H1 (cell line): ENCODE data around the gene PTPN1. TPM values are rescaled to one million over a fixed set of nuclear protein-coding genes. Genes with fewer than 3 reads are reported as not detected.

Experiments
- CTCF ChIA-PET: fragments of 300-600 bp; sonication (Branson Sonifier 250); formaldehyde crosslinking; loops from one replicate; lab custom pipeline; 2021; ENCODE audit not compliant: partially characterized antibody; lab: Charles Lee
- POLR2A ChIA-PET: fragments of 300-600 bp; sonication (Branson Sonifier 250); formaldehyde crosslinking; loops from one replicate; lab custom pipeline; 2021; ENCODE audit warnings: inconsistent platforms; ENCODE audit not compliant: partially characterized antibody; lab: Charles Lee
- DNase-seq, 2 experiments: peaks; one replicate each; pipeline versions ENCODE4 v3.0.0 to v3.0.0-alpha.2; 2010 to 2022; ENCODE audit warnings: low spot score in 2 of 2, low read depth in 1 of 2, mixed read lengths in 1 of 2
- FAIRE-seq: peaks from 2 replicates; lab custom pipeline; 2011; peaks lifted over from hg19 to GRCh38; lab: Jason Lieb, UNC
- H2AFZ ChIP-seq: 2 replicates; pipeline ENCODE4 v1.8.1; 2012; ENCODE audit warnings: low read length, inconsistent platforms
- H2AK5ac ChIP-seq: 2 replicates; pipeline ENCODE4 v1.6.1; 2013; ENCODE audit warnings: low read depth, low read length
- H2BK120ac ChIP-seq: replicated peaks from 2 replicates; pipeline ENCODE3; 2013; ENCODE audit warnings: low read depth, low read length, inconsistent platforms
- H2BK12ac ChIP-seq: 2 replicates; pipeline ENCODE4 v1.6.1; 2013; ENCODE audit warnings: low read depth, low read length
- H2BK15ac ChIP-seq: 2 replicates; pipeline ENCODE4 v1.6.1; 2013; ENCODE audit warnings: low read length
- H2BK20ac ChIP-seq: 2 replicates; pipeline ENCODE4 v1.6.1; 2013; ENCODE audit warnings: low read length
- H2BK5ac ChIP-seq: 2 replicates; pipeline ENCODE4 v1.6.1; 2013; ENCODE audit warnings: low read depth, low read length
- H3K14ac ChIP-seq: 2 replicates; pipeline ENCODE4 v1.6.1; 2013; ENCODE audit warnings: inconsistent platforms; ENCODE audit not compliant: insufficient read length
- H3K18ac ChIP-seq: 2 replicates; pipeline ENCODE4 v1.6.1; 2013; ENCODE audit warnings: low read length; ENCODE audit errors: extremely low read depth
- H3K23ac ChIP-seq: 2 replicates; pipeline ENCODE4 v1.6.1; 2013; ENCODE audit warnings: inconsistent platforms; ENCODE audit not compliant: insufficient read length
- H3K23me2 ChIP-seq: 2 replicates; pipeline ENCODE4 v1.6.1; 2013; ENCODE audit warnings: low read depth, low read length
- H3K27ac ChIP-seq: 2 replicates; pipeline ENCODE4 v1.6.1; 2011; ENCODE audit warnings: low read depth, low read length, inconsistent platforms
- H3K27me3 ChIP-seq, 4 experiments: replicated peaks in 1 of 4; 1 replicate in 1 of 4; 2 replicates in 3 of 4; pipeline versions ENCODE4 v1.6.1 to v1.8.1; 2011 to 2013; ENCODE audit warnings: low read length in 3 of 4, mild to moderate bottlenecking in 3 of 4, inconsistent platforms in 2 of 4, mixed read lengths in 2 of 4, moderate library complexity in 1 of 4; ENCODE audit not compliant: control insufficient read depth in 3 of 4, insufficient read depth in 3 of 4; ENCODE audit errors: extremely low read depth in 1 of 4
- H3K36me3 ChIP-seq, 4 experiments: 2 replicates each; pipeline versions ENCODE4 v1.6.1 to v1.8.1; 2011 to 2013; ENCODE audit warnings: mild to moderate bottlenecking in 4 of 4, low read length in 3 of 4, moderate library complexity in 2 of 4, control low read depth in 1 of 4, inconsistent platforms in 1 of 4; ENCODE audit not compliant: insufficient read depth in 4 of 4, control insufficient read depth in 2 of 4
- H3K4ac ChIP-seq: replicated peaks from 2 replicates; pipeline ENCODE3; 2013; ENCODE audit warnings: low read length, low read depth, mixed read lengths, inconsistent platforms; ENCODE audit not compliant: insufficient read length
- H3K4me1 ChIP-seq, 4 experiments: replicated peaks in 1 of 4; 1 replicate in 1 of 4; 2 replicates in 3 of 4; pipeline versions ENCODE4 v1.6.1 to v1.8.1; 2011 to 2013; ENCODE audit warnings: low read length in 3 of 4, inconsistent platforms in 2 of 4, mixed read lengths in 1 of 4; ENCODE audit not compliant: insufficient read depth in 4 of 4, control insufficient read depth in 3 of 4
- H3K4me2 ChIP-seq, 2 experiments: 2 replicates each; pipeline versions ENCODE4 v1.6.1 to v1.8.1; 2011 to 2013; ENCODE audit warnings: low read depth in 2 of 2, low read length in 2 of 2, control low read depth in 1 of 2, inconsistent platforms in 1 of 2, mild to moderate bottlenecking in 1 of 2; ENCODE audit not compliant: insufficient read depth in 1 of 2
- H3K4me3 ChIP-seq, 4 experiments: fragments of 200-600, 300-600 bp in 1 of 4; sonication (generic), shearing (Covaris generic), sonication (Bioruptor Twin) in 1 of 4; 2 replicates each; pipeline versions ENCODE4 v1.5.1 to v1.8.1; 2011 to 2016; ENCODE audit warnings: low read length in 4 of 4, low read depth in 3 of 4, control low read depth in 2 of 4, inconsistent platforms in 2 of 4, mild to moderate bottlenecking in 2 of 4, mixed read lengths in 1 of 4, moderate library complexity in 1 of 4; ENCODE audit not compliant: insufficient read depth in 2 of 4; ENCODE audit errors: extremely low read depth in 1 of 4
- H3K56ac ChIP-seq: replicated peaks from 2 replicates; pipeline ENCODE3; 2013; ENCODE audit warnings: low read depth, mild to moderate bottlenecking, mixed read lengths, low read length, inconsistent platforms; ENCODE audit not compliant: insufficient read length
- H3K79me1 ChIP-seq: 2 replicates; pipeline ENCODE4 v1.6.1; 2013; ENCODE audit warnings: low read depth, low read length, control low read depth
- H3K79me2 ChIP-seq, 2 experiments: 2 replicates each; pipeline versions ENCODE4 v1.6.1 to v1.8.1; 2012 to 2013; ENCODE audit warnings: low read length in 2 of 2, mild to moderate bottlenecking in 2 of 2, inconsistent platforms in 1 of 2; ENCODE audit not compliant: insufficient read depth in 2 of 2, control insufficient read depth in 1 of 2
- H3K9ac ChIP-seq, 4 experiments: replicated peaks in 1 of 4; 1 replicate in 1 of 4; 2 replicates in 3 of 4; pipeline versions ENCODE4 v1.6.1 to v1.8.1; 2011 to 2013; ENCODE audit warnings: low read depth in 3 of 4, low read length in 3 of 4, control low read depth in 2 of 4, mild to moderate bottlenecking in 2 of 4, moderate library complexity in 2 of 4, inconsistent platforms in 1 of 4; ENCODE audit errors: extremely low read depth in 1 of 4
- H3K9me3 ChIP-seq, 2 experiments: 2 replicates each; pipeline versions ENCODE4 v1.6.1 to v1.8.1; 2012 to 2013; ENCODE audit warnings: mild to moderate bottlenecking in 2 of 2, moderate library complexity in 2 of 2, control low read depth in 1 of 2, inconsistent platforms in 1 of 2, low read depth in 1 of 2, low read length in 1 of 2, mixed read lengths in 1 of 2; ENCODE audit not compliant: insufficient read depth in 2 of 2
- H4K20me1 ChIP-seq, 2 experiments: replicated peaks in 1 of 2; 2 replicates each; pipeline versions ENCODE3 to v1.8.1; 2011 to 2013; ENCODE audit warnings: inconsistent platforms in 2 of 2, low read length in 2 of 2, mild to moderate bottlenecking in 1 of 2; ENCODE audit not compliant: insufficient read depth in 2 of 2, control insufficient read depth in 1 of 2
- H4K5ac ChIP-seq: 2 replicates; pipeline ENCODE4 v1.6.1; 2013; ENCODE audit warnings: low read length, low read depth, mixed read lengths, inconsistent platforms; ENCODE audit not compliant: insufficient read length
- H4K8ac ChIP-seq: 2 replicates; pipeline ENCODE4 v1.8.0; 2013; ENCODE audit warnings: mild to moderate bottlenecking, moderate library complexity, low read length, inconsistent platforms; ENCODE audit not compliant: insufficient read depth; ENCODE audit errors: extremely low read depth
- H4K91ac ChIP-seq: replicated peaks from 2 replicates; pipeline ENCODE3; 2013; ENCODE audit warnings: low read length, mixed read lengths, inconsistent platforms; ENCODE audit not compliant: insufficient read length
- POLR2A ChIP-seq, 2 experiments: IDR thresholded peaks; 1 replicate in 1 of 2; 2 replicates in 1 of 2; pipeline ENCODE4 v1.6.1; 2011; ENCODE audit warnings: low read depth in 2 of 2, low read length in 2 of 2, mild to moderate bottlenecking in 2 of 2; ENCODE audit errors: control extremely low read depth in 1 of 2
- RAD21 ChIP-seq, 2 experiments: IDR thresholded peaks in 1 of 2; conservative IDR thresholded peaks in 1 of 2; 2 replicates each; pipeline ENCODE4 v1.6.1; 2011; ENCODE audit warnings: low read depth in 2 of 2, low read length in 2 of 2, improper control_type of control experiment in 1 of 2, inconsistent platforms in 1 of 2, mild to moderate bottlenecking in 1 of 2, moderate library complexity in 1 of 2
- WGBS, 2 experiments: shearing (Covaris generic) in 1 of 2; methylation state at CpG; one replicate each; pipeline versions ENCODE4 v1.1.6 to v1.1.7; 2013 to 2015; ENCODE audit warnings: low lambda C conversion rate in 2 of 2, mixed read lengths in 2 of 2, inconsistent platforms in 1 of 2, low coverage in 1 of 2, missing lambda C conversion rate in 1 of 2; ENCODE audit not compliant: insufficient replicate concordance in 2 of 2, insufficient coverage in 1 of 2, insufficient read length in 1 of 2; ENCODE audit errors: extremely low coverage in 1 of 2, missing lambda C conversion rate in 1 of 2; 5-methylcytosine and 5-hydroxymethylcytosine counted together
- polyA plus RNA-seq, 7 experiments: library from polyadenylated mRNA; depleted of rRNA in 3 of 7; stranded (reverse) in 5 of 7; unstranded in 2 of 7; fragments of >200 nt in 5 of 7; fragments of 200-250 nt in 2 of 7; gene quantifications; 1 replicate in 5 of 7; 2 replicates in 1 of 7; 4 replicates in 1 of 7; pipeline versions ENCODE4 v1.2.1 to v1.2.3, GENCODE V29; 2011 to 2013; ENCODE audit warnings: missing spikeins in 2 of 7, mixed read lengths in 2 of 7
- total RNA-seq: library from RNA; stranded (reverse); fragmentation: NEBNext Ultra II Directional; extraction: Animal tissue kit (Norgen Biotek cat#: 25700); gene quantifications from 2 replicates; pipeline ENCODE4 v1.2.1, GENCODE V29; 2021

PTPN1 gene
- total and polyA plus RNA-seq, 2 of the 8 experiments (the other 6 are each of a cell fraction or from before 2014, with no cell fraction given) = 18.6 to 32.1 TPM

- Histone ChIP-seq H3K14ac (no peak overlapping the region), H3K27ac (no peak overlapping the region), H4K8ac (no peak overlapping the region; the same call in 1 of the 2 replicates), H3K4ac (no peak overlapping the region), H4K5ac (no peak overlapping the region), H2BK12ac (no peak overlapping the region), H3K18ac (no peak overlapping the region), H2BK20ac (no peak overlapping the region), H3K23ac (no peak overlapping the region), H3K9ac (no peak overlapping the region), H4K20me1 (peaks cover 4 to 5% of the 10 kb centered on the region in 2 experiments), H3K9me3 (no peaks in the 10 kb centered on the region), H3K4me1 (no peaks in the 10 kb centered on the region), H2AK5ac (no peak overlapping the region), H2BK5ac (no peak overlapping the region), H4K91ac (no peak overlapping the region), H3K23me2 (no peaks in the 10 kb centered on the region), H2AFZ (no peak overlapping the region), H3K4me2 (no peak overlapping the region), H3K36me3 (peaks cover 11 to 33% (median 21%) of the 10 kb centered on the region in 4 experiments; a peak in 7 of 8 replicates), H2BK120ac (no peak overlapping the region), H3K79me2 (no peaks in the 10 kb centered on the region), H3K27me3 (no peaks in the 10 kb centered on the region), H3K56ac (no peak overlapping the region), H3K4me3 (no peak overlapping the region), H2BK15ac (no peak overlapping the region), H3K79me1 (no peaks in the 10 kb centered on the region; the same call in 1 of the 2 replicates)
- ChIA-PET POLR2A (no interaction called here), CTCF (interaction anchor here (0.7 to 2.1 kb wide), 5 partner anchors 14 to 90 kb away, joined by 3 to 7 read pairs (median 3); no protein-coding TSS in a partner anchor)
- TF ChIP-seq RAD21 (IDR thresholded peaks at IDR 0.05 in 1 of 2, conservative IDR thresholded peaks at IDR 0.05 in 1 of 2; ENCODE audit: low read depth in 2 of 2, low read length in 2 of 2) = no peak
- no peak for TF ChIP-seq POLR2A (IDR thresholded peaks at IDR 0.05; ENCODE audit: control extremely low read depth in 1 of 2, low read depth in 2 of 2, low read length in 2 of 2)
- WGBS, 2 experiments = 95% methylated on average over 19 of the region's 21 CpGs; no CpG with 5 or more reads in 1 of the 2 experiments
- no peak for FAIRE-seq
- DNase-seq = no peak
Observed at GRCh38 chr20:50580842-50581544, 70.8 kb downstream of the PTPN1 start.
